Muscle of arm (tissue), 12 donors: Measurements from ENCODE around the gene AGER. TPM values are rescaled to one million over a fixed set of nuclear protein-coding genes. Genes with fewer than 3 reads are reported as not detected.
A peak's percentile ranks its signal among the peaks of the same experiment; 100 is the strongest.
"Not testable (repeated sequence)": the region's sequence is repeated elsewhere in the genome, so short reads cannot be mapped to it uniquely, and the experiment has no call there.

Experiments
- DNase-seq: peaks from one replicate; pipeline ENCODE4 v3.0.0-alpha.2; 2013
- polyA plus RNA-seq, 12 donors: library from polyadenylated mRNA; unstranded; fragments of 120-200 nt; gene quantifications; one replicate each; pipeline ENCODE4 v1.2.1, GENCODE V29; 2013; ENCODE audit not compliant: insufficient read length in 12 of 12

AGER gene
- polyA plus RNA-seq, 12 donors: 6.1 to 19.7 (median 7.5) TPM; not detected in 1

DNA sequence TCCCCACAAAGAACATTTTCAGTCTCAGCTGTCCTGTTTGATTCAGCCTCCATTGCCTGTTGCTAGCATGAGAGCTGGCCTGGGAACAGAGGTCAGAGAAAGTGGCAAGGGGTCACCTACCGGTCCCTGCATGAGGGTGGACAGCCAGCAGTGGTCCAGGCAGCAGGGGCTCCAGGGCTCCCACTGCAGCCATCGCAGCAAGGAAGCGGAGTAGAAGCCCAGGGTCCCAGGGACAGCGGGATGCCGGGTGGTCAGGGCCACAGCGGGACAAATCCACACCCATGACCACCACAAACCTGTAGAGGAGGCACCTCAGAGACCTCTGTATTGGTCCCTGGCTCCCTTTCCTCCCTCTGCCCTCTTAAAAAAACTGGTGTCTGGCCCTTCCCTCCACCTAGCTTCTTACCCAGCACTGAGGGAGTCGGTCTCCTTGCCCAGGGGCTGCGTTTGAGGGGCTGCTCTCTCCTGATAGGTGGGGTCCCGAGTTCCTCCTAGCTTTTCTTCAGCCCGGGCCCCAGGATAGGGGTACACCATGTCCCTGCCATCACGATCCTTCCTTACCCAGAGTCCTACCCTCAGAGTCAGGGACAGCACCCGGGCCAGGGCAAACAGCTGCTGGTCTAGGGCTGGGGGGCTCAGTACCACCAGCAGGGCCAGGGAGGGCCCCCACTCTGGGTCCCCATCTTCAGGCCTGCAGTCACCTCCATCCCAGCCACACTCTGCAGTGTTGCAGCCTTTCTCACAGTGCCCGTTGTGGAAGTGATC lies 16.8 kb upstream of the AGER start:
- DNase-seq: no peak

GRCh38 chr6:32198866-32199265 lies 14.8 kb upstream of the AGER start:
- DNase-seq: no peak

DNA sequence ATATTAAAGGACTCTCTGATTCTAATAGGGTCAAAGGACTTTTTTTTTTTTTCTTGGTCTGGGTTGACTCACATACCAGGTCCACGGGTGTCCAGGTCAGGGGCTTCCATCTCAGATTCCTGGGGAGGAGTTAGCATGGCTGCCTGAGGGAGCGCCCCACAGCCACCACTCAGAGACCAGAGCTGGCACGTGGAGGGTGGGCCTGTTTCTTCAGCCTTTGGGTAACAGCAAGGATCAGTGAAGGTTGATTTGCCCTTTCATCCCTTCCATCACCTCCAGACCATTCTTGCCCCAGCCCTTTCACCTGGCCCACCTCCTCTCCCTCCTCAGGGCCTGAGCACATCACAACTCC lies 14.3 kb upstream of the AGER start:
- no peak for DNase-seq

DNA sequence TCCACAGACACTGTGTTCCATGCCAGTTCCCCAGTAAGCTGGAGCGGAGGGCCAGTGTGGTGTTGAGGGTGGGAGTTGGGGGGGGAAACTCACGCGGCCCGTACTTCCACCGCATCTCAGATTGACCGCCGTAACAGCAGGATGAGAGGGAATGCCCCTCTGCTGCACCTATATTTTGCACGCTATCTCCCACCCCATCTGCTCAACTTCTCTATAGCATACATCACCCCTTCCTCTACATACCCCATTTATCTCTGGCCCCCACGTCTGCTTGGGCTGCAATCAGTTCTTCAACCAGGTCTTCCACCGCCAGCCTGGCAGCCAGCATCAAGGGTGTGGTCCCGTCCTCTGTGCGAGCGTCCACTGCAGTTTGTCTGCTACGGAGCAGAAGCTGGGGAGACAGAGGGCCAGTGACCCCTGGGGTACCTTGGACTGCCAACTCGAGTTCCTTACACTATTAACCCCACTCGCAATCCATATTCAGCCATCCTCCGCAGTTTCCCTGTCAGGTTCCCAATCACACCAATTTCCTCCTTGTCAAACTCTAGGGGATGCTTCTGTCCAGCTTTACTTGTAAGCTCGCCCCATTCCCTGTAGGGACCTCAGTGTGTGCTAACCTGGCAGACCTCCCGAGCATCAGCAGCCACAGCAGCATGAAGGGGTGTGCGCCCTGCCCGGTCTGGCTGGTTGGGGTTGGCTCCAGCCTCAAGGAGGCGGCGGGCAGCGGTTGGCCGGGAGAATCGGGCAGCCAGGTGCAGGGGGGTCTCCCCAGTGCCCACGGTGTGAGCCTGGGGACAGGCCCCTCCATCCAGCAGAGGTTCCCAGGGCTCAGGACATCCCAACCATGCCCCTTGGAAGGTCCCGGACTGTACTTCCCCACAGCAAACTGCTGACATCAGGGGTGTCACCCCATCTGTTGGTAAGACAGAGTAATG lies 12.9 kb upstream of the AGER start:
- no peak for DNase-seq

- DNase-seq: peak; percentile 90
Observed at GRCh38 chr6:32195902-32196681, 12.0 kb upstream of the AGER start.

- peak; percentile 100 for DNase-seq
Observed at GRCh38 chr6:32195652-32195901, 11.5 kb upstream of the AGER start.

DNA sequence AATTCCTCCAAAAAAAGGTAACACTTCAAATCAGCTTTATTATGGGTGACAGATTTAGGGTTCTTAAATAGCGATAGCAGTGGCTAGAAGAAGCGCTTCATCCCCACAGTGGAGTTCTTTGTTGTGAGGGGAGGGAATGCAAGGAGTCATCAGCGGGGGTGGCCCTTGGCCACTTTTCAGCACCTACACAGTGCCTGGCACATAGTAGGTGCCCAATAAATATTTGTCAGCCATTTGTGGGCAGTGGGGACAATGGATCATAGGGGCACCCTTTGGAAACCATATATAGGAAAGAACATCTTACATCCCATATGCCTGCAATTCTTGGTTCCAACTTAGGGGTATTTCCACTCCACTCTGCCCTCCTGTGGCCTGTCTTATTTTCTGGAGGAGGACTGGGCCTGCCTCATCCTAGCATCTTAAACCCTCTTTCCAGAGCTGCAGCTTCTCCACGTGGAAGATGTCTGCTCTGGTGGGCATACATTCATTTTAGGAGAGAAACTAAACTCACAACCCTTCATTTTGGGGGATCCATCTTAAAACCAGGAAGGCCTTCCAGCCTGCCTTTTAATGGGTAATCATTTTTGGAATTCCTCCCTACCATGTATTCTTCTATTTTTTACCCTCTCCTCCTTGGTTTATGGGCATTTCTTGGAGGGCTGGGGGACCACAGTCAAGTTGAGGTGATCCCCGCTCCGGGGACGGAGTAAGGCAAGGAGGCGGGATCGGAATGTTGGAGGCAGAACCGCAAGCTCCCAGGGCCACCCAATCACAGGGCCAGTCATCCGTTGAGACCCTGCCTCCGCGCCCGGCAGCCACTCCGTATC lies 11.0 kb upstream of the AGER start:
- DNase-seq: no peak

DNA sequence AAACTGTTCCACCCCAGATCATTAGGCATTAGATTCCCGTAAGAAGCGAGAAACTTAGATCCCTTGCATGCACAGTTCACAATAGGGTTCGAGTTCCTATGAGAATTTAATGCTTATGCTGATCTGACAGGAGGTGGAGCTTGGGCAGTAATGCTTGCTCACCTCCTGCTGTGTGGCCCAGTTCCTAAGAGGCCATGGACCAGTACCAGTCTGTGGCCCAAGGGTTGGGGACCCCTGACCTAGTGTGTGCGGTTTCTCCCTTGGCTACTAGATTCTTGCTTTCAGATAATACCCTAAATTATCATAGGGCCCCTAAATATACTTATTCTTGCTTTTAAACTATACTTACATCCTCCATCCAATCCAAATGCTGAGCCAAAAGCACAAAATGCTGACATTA lies 10.3 kb upstream of the AGER start:
- no peak for DNase-seq

GRCh38 chr6:32193096-32193495 lies 9.0 kb upstream of the AGER start:
- not testable (repeated sequence) for DNase-seq

GRCh38 chr6:32192608-32193039 lies 8.6 kb upstream of the AGER start, which contains the start of gene GPSM3:
Gene GPSM3, minus strand, starts transcription at chr6:32192643. Its CDS starts 130 bp downstream, at chr6:32192513.
- no peak for DNase-seq

- no peak for DNase-seq
Observed at GRCh38 chr6:32191696-32192607, 7.9 kb upstream of the AGER start.

DNA sequence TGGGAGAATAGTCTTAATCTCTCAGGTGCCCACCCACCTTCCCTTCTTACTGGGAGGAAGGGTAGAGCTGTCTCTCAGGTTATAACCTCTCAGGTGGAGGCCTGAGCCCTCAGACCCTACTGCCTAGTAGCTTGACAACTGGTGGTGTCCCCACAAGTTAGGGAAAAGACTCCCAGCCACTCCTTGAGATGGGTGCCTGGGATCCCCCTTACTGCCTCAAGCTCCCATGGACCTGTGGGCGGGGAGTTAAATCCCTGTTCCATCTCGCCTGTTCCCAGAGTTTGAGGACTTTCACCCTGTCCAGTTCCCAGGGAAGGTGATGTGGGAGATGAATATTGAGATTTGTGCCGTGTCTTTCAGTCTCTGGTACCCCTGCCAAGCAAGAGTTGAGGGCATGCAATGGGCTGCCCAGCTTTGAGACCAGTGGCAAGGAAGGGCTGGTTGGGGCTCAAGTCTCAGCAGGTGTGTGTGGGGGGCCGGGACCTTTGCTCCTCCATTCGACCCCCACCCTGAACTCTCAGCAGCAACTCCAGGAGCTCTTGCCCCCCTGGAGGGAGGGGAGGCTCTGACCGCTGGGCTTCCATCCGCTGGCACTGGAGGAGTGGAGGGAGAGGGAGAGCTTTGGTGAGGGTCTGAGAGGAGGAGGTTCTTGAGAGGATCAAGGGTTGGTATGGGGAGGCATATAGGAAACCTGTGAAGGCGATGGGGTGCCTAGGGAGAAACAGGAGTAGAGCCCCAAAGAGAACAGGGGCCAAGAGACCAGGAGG lies 7.0 kb upstream of the AGER start:
- no peak for DNase-seq

DNA sequence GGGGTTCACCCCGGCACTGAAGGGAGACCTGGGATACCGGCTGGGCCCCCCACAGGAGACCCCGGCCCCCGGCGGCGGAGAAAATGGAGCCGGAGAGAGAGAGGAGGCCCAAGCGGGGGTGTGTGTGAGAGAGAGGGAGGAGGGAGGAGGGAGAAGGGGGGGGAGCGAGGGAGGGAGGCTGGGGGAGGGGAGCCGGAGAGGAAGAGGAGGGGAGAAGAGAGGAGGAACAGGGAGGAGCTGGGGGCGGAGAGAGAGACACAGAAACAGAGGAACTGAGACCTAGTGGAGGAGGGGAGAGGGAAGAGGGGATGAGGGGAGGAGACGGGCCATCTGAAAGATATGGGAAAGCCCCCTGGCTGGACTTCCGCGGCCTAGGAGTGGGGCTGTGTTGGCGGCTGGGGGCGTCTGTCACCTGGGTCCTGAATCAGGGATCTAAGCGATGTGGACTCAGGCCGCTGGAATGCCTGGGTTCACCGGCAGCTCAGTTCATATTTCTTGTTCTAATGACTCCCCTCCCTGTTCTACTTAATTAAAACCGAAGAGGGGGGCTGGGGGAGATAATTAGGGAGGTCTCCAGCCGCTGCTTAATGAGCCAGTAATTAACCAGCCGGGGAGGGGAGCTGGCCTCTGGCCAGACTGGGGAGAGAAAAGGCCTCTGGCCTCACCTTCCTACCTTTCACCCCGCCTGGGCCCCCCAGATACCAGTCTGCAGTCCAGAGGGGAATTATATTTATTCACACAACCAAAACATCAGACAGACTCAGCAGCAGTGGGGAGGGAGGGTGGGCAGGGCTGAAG lies 6.2 kb upstream of the AGER start, which contains the start of gene PBX2:
Gene PBX2 (minus strand): TSS at position 149 of the 798 bp plus-strand sequence. CDS start 287 bp downstream, outside the sequence.
- peak; percentile 95 for DNase-seq

DNA sequence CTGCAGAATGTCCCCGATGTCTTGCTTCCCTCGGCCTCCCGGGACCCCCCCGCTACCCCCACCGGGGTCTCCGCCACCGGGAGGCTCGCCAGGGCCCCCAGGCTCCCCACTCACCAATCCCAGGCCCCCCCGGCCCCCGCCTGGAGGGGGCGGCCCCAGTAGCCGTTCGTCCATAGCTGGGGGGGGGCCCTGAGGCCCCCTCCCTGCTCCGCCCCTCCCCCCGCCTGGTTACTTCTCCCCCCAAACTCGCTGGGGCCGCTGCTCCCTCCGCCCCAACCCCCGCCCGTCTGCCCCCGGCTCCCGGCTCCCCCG lies 5.6 kb upstream of the AGER start:
- DNase-seq: no peak

- DNase-seq: no peak
Observed at GRCh38 chr6:32189069-32189741, 5.2 kb upstream of the AGER start.

DNA sequence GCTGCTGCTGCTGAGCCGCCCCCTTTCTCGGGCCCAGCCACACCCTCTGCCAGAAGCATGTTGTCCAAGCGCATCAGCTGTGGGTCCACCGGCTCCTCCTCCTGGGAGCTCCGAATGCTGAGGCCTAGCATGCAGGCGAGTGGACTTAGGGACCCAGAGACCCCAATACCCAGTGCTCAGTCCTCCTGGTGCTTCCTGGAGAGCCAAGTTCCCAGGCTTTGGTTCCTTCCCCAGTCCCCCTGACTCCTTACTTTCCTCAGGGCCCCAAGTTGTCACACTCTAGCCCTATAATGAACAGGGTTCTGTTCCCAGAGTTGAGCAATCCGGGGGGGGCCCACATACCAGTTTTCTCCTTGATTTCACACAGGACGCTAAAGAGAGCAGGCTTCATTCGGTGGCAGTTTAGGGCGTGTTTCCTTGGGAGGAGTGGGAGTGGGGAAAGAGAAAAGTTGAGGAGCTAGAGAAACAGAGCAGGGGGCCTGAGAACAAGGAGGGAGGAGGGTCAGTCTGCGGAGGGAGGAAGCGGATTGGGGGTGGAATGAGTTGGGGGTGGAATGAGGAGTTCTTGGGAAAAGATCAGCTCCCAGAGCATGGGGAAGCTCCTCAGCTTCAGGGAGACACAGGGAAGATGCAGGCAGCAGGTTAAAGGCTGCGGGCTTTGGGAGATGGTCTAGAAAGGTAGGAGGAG lies 4.5 kb upstream of the AGER start:
- no peak for DNase-seq

- DNase-seq: not testable (repeated sequence)
Observed at GRCh38 chr6:32187725-32188380, 3.8 kb upstream of the AGER start.
